Stimulated activated CD8-positive, alpha-beta memory T cell treated with anti-CD3 and anti-CD28 coated beads, Interleukin-15, amount 100 ng/mL, for 4 hours (primary cell): Measurements from ENCODE around the gene MARK2.
"Not testable (repeated sequence)": the region's sequence is repeated elsewhere in the genome, so short reads cannot be mapped to it uniquely, and the experiment has no call there.

Experiments
- DNase-seq, 2 donors: peaks; one replicate each; pipeline ENCODE4 v3.0.0-alpha.2; 2020; ENCODE audit warnings: low read depth in 2 of 2

MARK2 gene

DNA sequence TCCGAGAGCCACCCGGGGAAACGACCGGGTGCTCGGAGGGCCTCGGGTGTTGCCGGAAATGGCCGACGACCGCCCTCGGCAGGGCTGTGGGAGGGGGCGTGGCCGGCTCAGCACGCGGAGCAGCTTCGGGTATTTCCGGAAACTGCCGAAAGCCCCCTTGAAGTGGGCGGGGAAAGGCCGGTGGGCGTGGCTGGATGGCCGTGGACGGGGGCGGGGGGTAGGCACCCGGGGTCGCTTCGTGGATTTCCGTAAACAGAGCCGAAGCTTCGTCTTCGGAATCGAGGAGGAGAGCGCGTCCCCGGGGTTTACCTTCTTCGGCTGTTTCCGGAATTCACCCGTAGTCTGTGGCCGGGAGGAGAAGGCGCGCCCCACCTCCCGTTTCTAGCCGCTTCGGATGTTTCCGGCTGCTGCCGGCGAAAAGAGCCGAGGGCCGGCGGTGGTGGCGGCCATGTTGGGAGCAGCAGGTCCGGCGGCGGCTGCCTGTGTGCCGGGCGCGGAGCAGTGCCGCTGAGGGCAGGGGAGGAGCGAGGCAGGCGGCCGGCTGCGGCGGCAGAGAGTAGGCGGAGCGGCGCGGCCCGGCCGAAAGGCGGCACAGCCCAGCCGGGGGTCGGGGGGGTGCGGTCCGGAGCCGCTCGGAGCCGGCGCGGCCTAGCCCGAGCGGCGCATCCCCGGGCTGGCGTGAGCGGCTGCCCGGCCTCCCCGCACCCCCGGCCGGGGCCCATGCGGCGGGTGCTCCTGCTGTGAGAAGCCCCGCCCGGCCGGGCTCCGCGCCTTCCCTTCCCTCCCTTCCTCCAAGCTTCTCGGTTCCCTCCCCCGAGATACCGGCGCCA, at the start of gene MARK2:
MARK2 (plus strand) TSS at position 433 of the 830 bp plus-strand sequence; CDS start at position 830, 397 bp downstream.
- DNase-seq = peak; percentile 98 to 99

DNA sequence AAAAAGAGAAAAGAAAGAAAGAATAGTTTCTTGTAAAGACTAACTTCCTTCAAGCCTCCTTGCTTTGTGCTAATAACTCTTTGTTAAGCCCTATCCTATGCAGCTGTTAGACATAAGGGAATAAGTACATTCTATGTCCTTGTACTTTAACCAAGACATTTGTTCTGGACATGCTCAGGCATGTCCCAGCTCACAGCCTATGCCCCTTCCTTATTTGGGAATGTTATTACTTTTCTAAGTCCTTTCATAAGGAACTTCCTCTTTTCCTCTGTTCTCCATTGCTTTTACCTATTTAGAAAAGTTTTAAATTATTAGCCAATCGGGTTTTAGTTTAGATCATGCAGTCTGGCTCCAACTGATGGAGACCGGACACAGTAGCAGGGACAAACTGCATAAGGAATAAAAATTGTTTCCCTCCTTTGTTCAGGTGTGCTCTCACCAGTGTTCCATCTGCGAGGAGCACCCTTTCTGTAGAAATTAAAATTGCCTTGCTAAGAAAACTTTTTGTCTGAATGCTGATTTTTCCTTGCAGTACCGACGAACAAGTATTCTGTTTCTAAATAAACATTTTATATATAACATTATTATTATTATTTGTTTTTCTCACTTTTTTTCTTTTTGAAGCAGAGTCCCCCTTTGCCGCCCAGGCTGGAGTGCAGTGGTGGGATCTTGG, 47.3 kb upstream of the MARK2 start:
- no peak for DNase-seq

DNA sequence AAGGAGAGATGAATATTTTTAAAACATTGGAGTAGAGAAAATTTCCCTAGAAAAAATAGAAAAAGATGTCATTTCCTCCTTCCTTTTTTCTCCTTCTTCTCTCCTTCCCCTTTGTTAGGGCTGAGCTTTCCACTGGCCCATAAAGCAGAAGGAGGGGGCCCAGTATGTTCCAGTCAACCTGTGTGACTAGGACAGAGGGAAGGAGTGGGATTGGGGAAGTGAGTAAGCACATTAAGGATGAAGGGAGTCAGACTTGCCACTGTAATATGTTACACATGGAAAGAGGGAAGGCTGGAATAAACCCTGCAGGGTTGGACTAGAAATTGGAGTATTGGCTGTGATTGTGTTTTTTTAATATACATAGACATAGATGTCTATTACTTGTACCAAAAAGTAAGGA, 45.7 kb upstream of the MARK2 start:
- DNase-seq = no peak

DNA sequence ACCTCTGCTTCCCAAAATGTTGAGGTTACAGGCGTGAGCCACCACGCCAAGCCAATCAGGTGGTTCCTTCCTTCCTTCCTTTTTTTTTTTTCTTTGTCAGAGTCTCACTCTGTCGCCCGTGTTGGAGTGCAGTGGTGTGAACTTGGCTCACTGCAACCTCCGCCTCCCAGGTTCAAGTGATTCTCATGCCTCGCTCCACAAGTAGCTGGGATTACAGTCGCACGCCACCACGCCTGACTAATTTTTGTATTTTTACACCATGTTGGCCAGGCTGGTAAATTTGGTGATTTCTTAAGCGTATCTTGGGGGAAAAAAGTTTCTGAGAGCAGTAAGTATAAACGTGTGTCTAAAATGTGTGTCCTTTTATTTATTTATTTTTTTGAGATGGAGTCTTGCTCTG, 43.8 kb upstream of the MARK2 start:
- no peak for DNase-seq

DNA sequence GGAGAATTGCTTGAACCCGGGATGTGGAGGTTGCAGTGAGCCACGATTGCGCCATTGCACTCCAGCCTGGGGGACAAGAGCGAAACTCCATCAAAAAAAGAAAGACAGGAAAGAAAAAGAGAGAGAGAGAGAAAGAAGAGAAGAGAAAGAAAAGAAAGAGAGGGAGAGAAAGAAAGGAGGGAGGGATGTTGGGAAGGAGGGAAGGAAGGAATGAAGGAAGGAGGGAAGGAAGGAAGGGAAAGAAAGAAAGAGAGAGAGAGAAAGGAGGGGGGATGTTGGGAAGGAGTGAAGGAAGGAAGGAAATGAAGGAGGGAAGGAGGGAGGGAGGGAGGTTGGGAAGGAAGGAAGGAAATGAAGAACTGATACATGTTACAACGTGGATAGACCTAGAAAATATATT, 38.0 kb upstream of the MARK2 start:
- DNase-seq = no peak

- DNase-seq = no peak
These were observed 36.1 kb upstream of the MARK2 start for GRCh38 chr11:63802637-63803414.

DNA sequence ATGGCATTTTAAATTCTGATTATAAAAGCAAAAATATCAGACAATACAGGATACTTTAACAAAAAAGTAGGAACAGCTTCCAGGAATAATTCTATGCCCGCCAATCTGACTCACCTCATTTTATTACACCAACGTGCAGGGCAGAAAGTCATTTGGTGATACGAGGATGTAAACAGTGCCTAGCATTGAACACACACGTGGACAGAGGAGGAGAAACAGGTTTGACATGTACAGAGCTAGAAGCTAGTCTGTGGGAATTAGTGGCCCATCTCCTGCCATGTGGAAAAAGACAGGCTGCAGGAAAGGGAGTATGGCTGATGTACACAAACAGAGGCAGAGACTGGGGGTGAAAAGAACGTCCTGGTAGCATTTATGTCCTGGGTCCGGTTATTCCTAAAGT, 34.7 kb upstream of the MARK2 start:
- DNase-seq = no peak

- DNase-seq = no peak
These were observed 33.0 kb upstream of the MARK2 start for GRCh38 chr11:63805844-63806415.

DNA sequence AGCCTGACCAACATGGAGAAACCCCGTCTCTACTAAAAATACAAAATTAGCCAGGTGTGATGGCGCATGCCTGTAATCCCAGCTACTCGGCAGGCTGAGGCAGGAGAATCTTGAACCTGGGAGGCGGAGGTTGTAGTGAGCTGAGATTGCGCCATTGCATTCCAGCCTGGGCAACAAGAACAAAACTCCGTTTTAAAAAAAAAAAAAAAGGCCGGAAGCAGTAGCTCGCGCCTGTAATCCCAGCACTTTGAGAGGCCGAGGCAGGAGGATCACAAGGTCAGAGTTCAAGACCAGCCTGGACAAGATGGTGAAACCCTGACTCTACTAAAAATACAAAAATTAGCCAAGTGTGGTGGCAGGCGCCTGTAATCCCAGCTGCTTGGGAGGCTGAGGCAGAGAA, 28.5 kb upstream of the MARK2 start:
- not testable (repeated sequence) for DNase-seq

GRCh38 chr11:63811522-63811921, 27.4 kb upstream of the MARK2 start:
- DNase-seq = no peak

DNA sequence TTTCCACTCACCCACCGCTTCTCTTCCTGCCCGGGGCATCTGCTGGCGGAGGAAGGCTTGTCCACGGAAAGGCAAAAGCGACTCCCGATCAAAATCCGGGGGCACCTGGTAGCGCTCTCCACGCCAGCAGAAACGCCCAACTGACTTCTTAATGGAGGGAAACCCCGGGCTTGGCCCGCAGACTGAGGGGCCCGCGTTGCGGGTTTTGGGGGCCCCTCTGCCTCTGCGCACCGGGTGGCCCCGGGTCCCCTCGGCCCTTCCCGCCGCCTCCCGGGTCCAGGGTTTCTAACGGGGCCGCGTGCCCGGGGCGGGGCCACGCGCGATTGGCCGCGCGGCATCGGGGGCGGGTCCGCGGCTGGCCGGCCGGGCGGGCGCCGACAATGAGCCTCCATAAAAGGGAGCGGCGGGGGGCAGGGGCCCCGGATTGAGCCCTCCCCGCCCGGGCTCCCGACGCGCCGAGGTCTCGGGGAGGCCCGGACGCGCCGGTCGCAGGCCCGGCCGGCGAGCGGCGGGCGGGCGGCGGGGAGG, 25.8 kb upstream of the MARK2 start, which contains the start of gene SPINDOC:
SPINDOC (plus strand) TSS at position 422 of the 528 bp plus-strand sequence. CDS start 231 bp downstream, outside the sequence.
- peak in 1 of 2 donors; percentile 48 for DNase-seq

DNA sequence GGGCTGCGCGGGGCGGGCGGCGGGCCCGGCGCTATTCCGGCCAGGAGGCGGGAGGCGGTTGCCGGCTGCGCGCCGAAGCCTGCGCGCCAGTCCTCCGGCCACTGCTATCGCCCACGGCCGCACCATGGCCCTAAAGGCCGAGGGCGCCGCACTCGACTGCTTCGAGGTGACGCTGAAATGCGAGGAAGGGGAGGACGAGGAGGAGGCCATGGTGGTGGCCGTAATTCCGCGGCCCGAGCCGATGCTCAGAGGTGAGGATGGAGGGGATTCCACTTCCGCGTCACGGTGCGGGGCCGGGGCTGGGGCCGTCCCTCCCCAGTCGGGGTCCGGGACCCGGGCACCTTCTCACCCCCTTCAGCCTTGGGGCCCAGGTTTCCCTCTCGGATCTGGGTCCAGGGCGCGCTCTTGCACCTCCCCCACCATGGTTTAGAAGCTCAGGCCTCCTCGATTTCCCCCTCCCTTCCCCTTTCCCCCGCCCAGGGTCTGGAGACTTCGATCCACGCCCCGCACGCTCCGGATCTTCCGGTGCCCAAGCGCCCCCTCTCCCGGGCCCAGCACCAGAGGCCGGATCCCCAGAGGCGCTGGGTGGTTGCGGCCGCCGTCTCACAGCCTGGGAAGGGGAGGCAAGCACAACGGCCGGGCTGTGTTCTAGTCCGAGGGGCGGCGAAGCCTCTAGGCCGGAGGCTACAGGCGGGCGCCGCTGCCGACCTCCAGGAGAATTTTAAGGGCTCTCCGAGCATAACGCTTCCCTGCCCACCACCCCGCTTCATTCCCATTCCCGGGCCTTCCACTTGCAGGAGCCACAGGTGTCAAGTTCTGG, 25.1 kb upstream of the MARK2 start:
- no peak for DNase-seq

- DNase-seq = no peak
These were observed 24.6 kb upstream of the MARK2 start for GRCh38 chr11:63814383-63814736.

- DNase-seq = no peak
These were observed 22.7 kb upstream of the MARK2 start for GRCh38 chr11:63816166-63816565.

DNA sequence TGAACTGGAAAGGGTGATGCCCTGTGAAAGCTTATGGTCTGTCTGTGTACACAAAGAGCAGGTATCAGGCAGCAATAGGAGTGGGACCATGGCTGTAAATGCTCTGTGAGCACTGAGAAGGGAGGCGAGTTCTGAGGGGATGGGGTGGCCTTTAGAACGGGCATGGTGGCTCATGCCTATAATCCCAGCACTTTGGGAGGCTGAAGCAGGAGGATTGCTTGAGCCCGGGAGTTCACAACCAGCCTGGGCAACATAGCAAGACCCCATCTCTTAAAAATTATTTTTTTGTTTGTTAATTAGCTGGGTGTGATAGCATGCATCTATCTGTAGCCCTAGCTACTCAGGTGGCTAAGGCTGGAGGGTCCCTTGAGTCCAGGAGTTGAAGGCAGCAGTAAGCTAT, 22.2 kb upstream of the MARK2 start:
- DNase-seq = no peak

GRCh38 chr11:63817758-63818498, 21.0 kb upstream of the MARK2 start:
- DNase-seq = no peak

DNA sequence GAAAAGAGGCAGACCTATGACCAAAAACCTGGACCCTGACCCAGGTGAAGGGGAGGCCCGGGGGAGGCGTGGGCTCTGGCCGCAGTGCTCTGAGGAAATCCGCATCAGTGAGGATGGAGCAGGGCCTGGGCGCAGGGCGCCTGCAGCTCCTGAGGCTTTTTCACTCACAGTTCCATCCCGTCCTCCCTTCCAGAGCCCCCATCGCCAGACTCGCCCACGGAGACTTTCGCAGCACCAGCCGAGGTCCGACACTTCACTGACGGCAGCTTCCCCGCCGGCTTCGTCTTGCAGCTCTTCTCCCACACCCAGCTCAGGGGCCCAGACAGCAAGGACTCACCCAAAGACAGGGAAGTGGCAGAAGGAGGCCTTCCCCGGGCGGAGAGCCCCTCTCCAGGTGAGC, 20.3 kb upstream of the MARK2 start:
- DNase-seq = no peak

GRCh38 chr11:63821411-63821810, 17.5 kb upstream of the MARK2 start:
- no peak for DNase-seq

- no peak for DNase-seq
These were observed 12.3 kb upstream of the MARK2 start for GRCh38 chr11:63826471-63827190.
